ENCODE data around the gene PNPO. TPM values are rescaled to one million over a fixed set of nuclear protein-coding genes. Genes with fewer than 3 reads are reported as not detected.

Gene PNPO
- total and polyA plus RNA-seq, 2 of the 8 experiments (the other 6 are each of a cell fraction or from before 2014, with no cell fraction given): 7.0 to 8.1 TPM

DNA sequence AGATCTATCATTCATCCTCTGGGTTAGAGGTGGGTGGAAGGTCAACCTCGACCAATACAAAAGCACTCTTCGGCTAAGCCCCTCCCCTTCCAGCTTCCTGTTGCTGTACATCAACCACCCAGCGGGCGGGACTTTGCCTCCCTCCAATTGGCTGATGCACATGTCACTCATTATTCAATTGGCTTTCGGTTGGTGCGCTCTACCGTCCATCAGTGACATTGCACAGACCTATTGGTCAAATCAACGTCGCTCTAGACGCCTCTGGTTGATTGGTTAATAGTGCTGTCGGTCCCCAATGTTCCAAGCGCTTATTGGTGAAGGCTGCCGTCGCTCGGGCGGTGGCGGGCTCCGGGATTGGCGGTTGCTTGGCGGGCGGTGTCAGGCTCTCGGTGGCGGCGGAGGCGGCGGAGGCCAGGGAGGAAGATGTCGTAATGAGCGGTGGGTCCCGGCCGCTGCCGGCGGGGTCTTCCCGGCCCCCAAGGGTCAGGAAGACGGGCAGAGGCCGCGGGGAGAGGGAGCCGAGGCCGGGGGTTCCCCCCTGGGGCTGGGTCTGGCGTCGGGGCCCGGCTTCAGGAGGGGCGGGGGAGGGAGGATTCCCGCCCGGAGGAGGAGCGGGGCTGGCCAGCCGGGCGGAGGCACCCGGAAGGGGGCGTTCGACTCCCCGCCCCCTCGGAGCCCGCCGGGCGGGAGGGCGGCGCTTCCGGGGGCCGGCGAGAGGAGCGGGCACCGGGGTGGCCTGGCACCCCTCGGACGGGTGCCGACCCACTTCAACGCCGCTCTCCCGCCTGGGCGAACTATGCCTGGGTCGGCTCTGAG, 45.3 kb upstream of the PNPO start, which contains the start of gene SP2:
Gene SP2, plus strand, starts transcription at position 381 of the 816 bp plus-strand sequence. Its CDS starts 51 bp downstream, at position 432.
- peak within 1 kb of the TSS; percentile 86 for H4K91ac ChIP-seq (replicated peaks; ENCODE audit: insufficient read length, low read length)
- FAIRE-seq: peak; percentile 96
- no peak within 1 kb of the TSS for H2BK20ac ChIP-seq (ENCODE audit: low read length)
- peak; percentile 100 for DNase-seq (ENCODE audit: low read depth in 1 of 2, low spot score in 2 of 2)
- peak within 1 kb of the TSS; percentile 90 for H4K5ac ChIP-seq (ENCODE audit: insufficient read length, low read depth, low read length)
- 2% methylated on average over 39 of the region's 70 CpGs; no CpG with 5 or more reads in 1 of the 2 experiments for WGBS, 2 experiments (ENCODE audit: extremely low coverage in 1 of 2, insufficient coverage in 1 of 2, insufficient read length in 1 of 2, insufficient replicate concordance in 2 of 2, low coverage in 1 of 2, low lambda C conversion rate in 2 of 2, missing lambda C conversion rate in 1 of 2)
- no peak within 1 kb of the TSS for H3K14ac ChIP-seq (ENCODE audit: insufficient read length)
- H2BK120ac ChIP-seq (replicated peaks; ENCODE audit: low read depth, low read length): no peak within 1 kb of the TSS
- no peak within 1 kb of the TSS for H3K23ac ChIP-seq (ENCODE audit: insufficient read length)
- H3K18ac ChIP-seq (ENCODE audit: extremely low read depth, low read length): peak within 1 kb of the TSS; percentile 91
- peak within 1 kb of the TSS; percentile 83 for H3K27ac ChIP-seq (ENCODE audit: low read depth, low read length)
- peak within 1 kb of the TSS; percentile 85 to 99 (median 93) for H3K4me3 ChIP-seq (ENCODE audit: extremely low read depth in 1 of 4, insufficient read depth in 2 of 4, low read depth in 3 of 4, low read length in 4 of 4)
- peak within 1 kb of the TSS; percentile 96 for H4K8ac ChIP-seq (ENCODE audit: extremely low read depth, insufficient read depth, low read length)
- H3K27me3 ChIP-seq (replicated peaks in 1 of 4; ENCODE audit: control insufficient read depth in 3 of 4, extremely low read depth in 1 of 4, insufficient read depth in 3 of 4, low read length in 3 of 4): no peaks in the 10 kb centered on the region; a peak in 1 of 7 replicates
- no peaks in the 10 kb centered on the region for H3K36me3 ChIP-seq (ENCODE audit: control insufficient read depth in 2 of 4, insufficient read depth in 4 of 4, low read length in 3 of 4)
- peaks cover 0 to 9% (median 4%) of the 10 kb centered on the region in 4 experiments; a peak in 6 of 7 replicates for H3K4me1 ChIP-seq (replicated peaks in 1 of 4; ENCODE audit: control insufficient read depth in 3 of 4, insufficient read depth in 4 of 4, low read length in 3 of 4)
- H3K9me3 ChIP-seq (ENCODE audit: insufficient read depth in 2 of 2, low read depth in 1 of 2, low read length in 1 of 2): no peaks in the 10 kb centered on the region
- peaks cover 10% of the 10 kb centered on the region; the same call in 1 of the 2 replicates for H3K79me1 ChIP-seq (ENCODE audit: low read depth, low read length)
- POLR2A ChIA-PET (ENCODE audit: partially characterized antibody): interaction anchor here (0.6 to 8.9 kb wide), 26 partner anchors 9 to 196 kb away, joined by 3 to 134 read pairs (median 5); partner anchors contain the start of genes CDK5RAP3, LRRC46, MRPL10 and PNPO
- CTCF ChIA-PET (ENCODE audit: partially characterized antibody): interaction anchor here (0.7 to 18.8 kb wide), 15 partner anchors 10 to 121 kb away, joined by 3 to 1206 read pairs (median 4); partner anchors contain the start of genes PRR15L, SCRN2 and SP6
- peak within 1 kb of the TSS; percentile 27 for H3K4ac ChIP-seq (replicated peaks; ENCODE audit: insufficient read length, low read depth, low read length)
- H2BK15ac ChIP-seq (ENCODE audit: low read length): 0 out of 2 replicates have a peak within 1 kb of the TSS, but pooled peaks have one; percentile 25
- no peak within 1 kb of the TSS for H2AK5ac ChIP-seq (ENCODE audit: low read depth, low read length)
- peak within 1 kb of the TSS; percentile 95 to 100 for H3K4me2 ChIP-seq (ENCODE audit: insufficient read depth in 1 of 2, low read depth in 2 of 2, low read length in 2 of 2)
- peaks cover 4% of the 10 kb centered on the region for H3K23me2 ChIP-seq (ENCODE audit: low read depth, low read length)
- H3K9ac ChIP-seq (replicated peaks in 1 of 4; ENCODE audit: extremely low read depth in 1 of 4, low read depth in 3 of 4, low read length in 3 of 4): peak within 1 kb of the TSS; percentile 69 to 85 (median 80)
- no peak within 1 kb of the TSS; the same call in 1 of the 2 replicates for H2BK12ac ChIP-seq (ENCODE audit: low read depth, low read length)
- H3K56ac ChIP-seq (replicated peaks; ENCODE audit: insufficient read length, low read depth, low read length): peak within 1 kb of the TSS; percentile 19
- no peaks in the 10 kb centered on the region for H4K20me1 ChIP-seq (replicated peaks in 1 of 2; ENCODE audit: control insufficient read depth in 1 of 2, insufficient read depth in 2 of 2, low read length in 2 of 2)
- H2AFZ ChIP-seq (ENCODE audit: low read length): peak within 1 kb of the TSS; percentile 68; the same call in 1 of the 2 replicates
- H2BK5ac ChIP-seq (ENCODE audit: low read depth, low read length): peak within 1 kb of the TSS; percentile 73
- peaks cover 0 to 21% of the 10 kb centered on the region in 2 experiments; a peak in 3 of 4 replicates for H3K79me2 ChIP-seq (ENCODE audit: control insufficient read depth in 1 of 2, insufficient read depth in 2 of 2, low read length in 2 of 2)
- TF ChIP-seq GABPA (IDR thresholded peaks at IDR 0.05; ENCODE audit: borderline replicate concordance, insufficient read depth, low read length) (peak; percentile 94), CEBPB (IDR thresholded peaks at IDR 0.05; ENCODE audit: low read depth, low read length) (peak; percentile 69; the same call in 1 of the 2 replicates), HDAC2 (IDR thresholded peaks at IDR 0.05; ENCODE audit: borderline replicate concordance in 1 of 2, low read depth in 2 of 2, low read length in 2 of 2) (no peak), TCF12 (IDR thresholded peaks at IDR 0.05; ENCODE audit: low read depth, low read length) (peak; percentile 89; the same call in 1 of the 2 replicates), SP1 (IDR thresholded peaks at IDR 0.05; ENCODE audit: low read depth, low read length) (peak; percentile 100)
- TF ChIP-seq, protein P1, sequence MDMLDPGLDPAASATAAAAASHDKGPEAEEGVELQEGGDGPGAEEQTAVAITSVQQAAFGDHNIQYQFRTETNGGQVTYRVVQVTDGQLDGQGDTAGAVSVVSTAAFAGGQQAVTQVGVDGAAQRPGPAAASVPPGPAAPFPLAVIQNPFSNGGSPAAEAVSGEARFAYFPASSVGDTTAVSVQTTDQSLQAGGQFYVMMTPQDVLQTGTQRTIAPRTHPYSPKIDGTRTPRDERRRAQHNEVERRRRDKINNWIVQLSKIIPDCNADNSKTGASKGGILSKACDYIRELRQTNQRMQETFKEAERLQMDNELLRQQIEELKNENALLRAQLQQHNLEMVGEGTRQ (IDR thresholded peaks at IDR 0.05; ENCODE audit: low read length): no peak

All from H1 (cell line).